Muscle layer of duodenum (tissue), 2 donors: ENCODE measurements around the gene ACSS3.
"Not testable (repeated sequence)": the region's sequence is repeated elsewhere in the genome, so short reads cannot be mapped to it uniquely, and the experiment has no call there.

ENCODE experiments used
- H3K27ac ChIP-seq: one replicate; pipeline ENCODE4 v1.7.0; 2013; ENCODE audit warnings: mild to moderate bottlenecking, low read length
- H3K27me3 ChIP-seq: one replicate; pipeline ENCODE4 v1.7.0; 2013; ENCODE audit warnings: low read depth, mild to moderate bottlenecking, control low read depth, low read length
- H3K36me3 ChIP-seq, 2 donors: one replicate each; pipeline ENCODE4 v1.7.0; 2013; ENCODE audit warnings: low read length in 2 of 2, control low read depth in 1 of 2, mild to moderate bottlenecking in 1 of 2; ENCODE audit not compliant: insufficient read depth in 2 of 2, control insufficient read depth in 1 of 2
- H3K4me1 ChIP-seq, 2 donors: one replicate each; pipeline ENCODE4 v1.7.0; 2013; ENCODE audit warnings: low read length in 2 of 2, mild to moderate bottlenecking in 2 of 2, control low read depth in 1 of 2, moderate library complexity in 1 of 2; ENCODE audit not compliant: insufficient read depth in 2 of 2, control insufficient read depth in 1 of 2
- H3K4me3 ChIP-seq, 2 donors: one replicate each; pipeline ENCODE4 v1.7.0; 2013; ENCODE audit warnings: low read length in 2 of 2, low read depth in 1 of 2, mild to moderate bottlenecking in 1 of 2
- H3K9me3 ChIP-seq, 2 donors: one replicate each; pipeline ENCODE4 v1.7.0; 2013; ENCODE audit warnings: low read length in 2 of 2, control low read depth in 1 of 2, mild to moderate bottlenecking in 1 of 2; ENCODE audit not compliant: control insufficient read depth in 1 of 2
- donor health status: healthy.

Gene ACSS3

DNA sequence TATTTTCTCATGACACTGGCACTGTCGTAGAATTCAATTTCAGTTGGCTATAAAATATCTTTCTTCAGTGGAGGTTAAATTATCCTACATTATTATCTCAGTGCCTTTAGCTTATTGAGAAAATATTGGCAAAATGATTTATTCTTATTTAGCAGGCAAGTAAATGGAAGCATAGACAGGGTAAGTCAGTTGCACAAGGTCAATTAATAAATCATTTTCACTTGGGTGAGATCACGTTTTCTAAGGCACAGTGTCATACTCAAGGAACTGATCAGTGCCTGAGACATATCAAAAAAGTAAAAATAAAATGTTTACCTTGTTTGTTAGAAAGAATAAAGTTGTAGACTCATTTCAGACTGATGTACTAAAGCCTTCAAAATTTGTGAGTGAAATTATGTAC lies 95.0 kb downstream of the ACSS3 start:
- H3K4me1 ChIP-seq, result no peaks in the 10 kb centered on the region
- no peaks in the 10 kb centered on the region for H3K27me3 ChIP-seq
- no peak overlapping the region for H3K4me3 ChIP-seq
- H3K9me3 ChIP-seq, result peaks cover 4 to 6% of the 10 kb centered on the region in 2 donors
- peaks cover 0 to 12% of the 10 kb centered on the region in 2 donors for H3K36me3 ChIP-seq
- no peak overlapping the region for H3K27ac ChIP-seq

DNA sequence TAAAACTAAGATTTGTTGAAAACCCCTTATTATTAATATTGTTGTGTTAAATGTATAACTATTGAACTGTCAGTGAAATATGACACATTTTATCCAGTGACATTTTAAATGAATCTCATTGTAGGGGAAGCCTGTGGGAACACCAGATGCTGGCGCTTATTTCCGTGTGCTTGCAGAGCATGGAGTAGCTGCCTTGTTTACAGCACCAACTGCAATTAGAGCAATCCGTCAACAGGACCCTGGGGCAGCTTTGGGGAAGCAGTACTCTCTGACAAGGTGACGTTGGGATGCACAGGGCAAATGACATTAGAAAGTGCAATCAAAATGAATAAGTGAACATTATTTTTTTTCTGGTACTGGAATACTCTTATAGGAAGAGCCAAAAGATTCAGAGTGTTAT lies 96.8 kb downstream of the ACSS3 start:
- Histone ChIP-seq H3K9me3 (peaks cover 5 to 6% of the 10 kb centered on the region in 2 donors), H3K36me3 (peaks cover 0 to 12% of the 10 kb centered on the region in 2 donors), H3K27ac (no peak overlapping the region), H3K4me3 (no peak overlapping the region), H3K4me1 (no peaks in the 10 kb centered on the region), H3K27me3 (no peaks in the 10 kb centered on the region)

DNA sequence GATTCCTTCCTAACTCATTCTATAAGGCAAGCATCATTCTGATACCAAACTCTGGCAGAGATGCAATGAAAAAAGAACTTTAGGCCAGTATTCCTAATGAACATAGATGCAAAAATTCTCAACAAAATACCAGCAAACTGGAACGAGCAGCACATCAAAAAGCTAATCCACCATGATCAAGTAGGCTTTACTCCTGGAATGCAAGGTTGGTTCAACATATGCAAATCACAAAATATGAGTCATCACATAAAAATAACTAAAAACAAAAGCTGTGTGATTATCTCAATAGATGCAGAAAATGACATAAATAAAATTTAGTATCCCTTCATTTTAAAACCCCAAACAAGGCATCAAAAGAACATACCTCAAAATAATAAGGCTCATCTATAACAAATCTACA lies 98.9 kb downstream of the ACSS3 start:
- H3K27me3 ChIP-seq, result no peaks in the 10 kb centered on the region
- peaks cover 6% of the 10 kb centered on the region in 2 donors for H3K9me3 ChIP-seq
- H3K27ac ChIP-seq, result no peak overlapping the region
- H3K4me3 ChIP-seq, result no peak overlapping the region
- H3K36me3 ChIP-seq, result peaks cover 0 to 12% of the 10 kb centered on the region in 2 donors
- H3K4me1 ChIP-seq, result no peaks in the 10 kb centered on the region

DNA sequence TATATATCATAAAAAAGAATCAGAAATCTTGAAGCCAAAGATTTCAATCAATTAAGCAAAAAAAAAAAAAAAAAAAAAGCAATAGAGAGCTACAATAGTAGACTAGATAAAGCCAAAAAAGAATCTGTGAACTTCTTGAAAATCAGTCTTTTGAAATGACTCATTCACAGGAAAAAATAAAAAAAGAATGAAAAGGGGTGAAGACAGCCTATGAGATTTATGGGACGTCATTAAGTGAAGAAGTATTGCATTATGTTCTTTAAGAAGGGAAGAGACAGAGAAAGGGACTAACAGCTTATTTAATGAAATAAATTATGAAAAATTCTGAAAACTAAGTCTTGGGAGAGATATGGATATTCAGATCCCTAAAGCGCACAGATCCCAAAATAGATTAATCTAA lies 103.8 kb downstream of the ACSS3 start:
- peaks cover 4 to 6% of the 10 kb centered on the region in 2 donors for H3K9me3 ChIP-seq
- H3K36me3 ChIP-seq, result peaks cover 0 to 3% of the 10 kb centered on the region in 2 donors
- H3K27ac ChIP-seq, result no peak overlapping the region
- no peaks in the 10 kb centered on the region for H3K4me1 ChIP-seq
- H3K27me3 ChIP-seq, result no peaks in the 10 kb centered on the region
- no peak overlapping the region for H3K4me3 ChIP-seq

DNA sequence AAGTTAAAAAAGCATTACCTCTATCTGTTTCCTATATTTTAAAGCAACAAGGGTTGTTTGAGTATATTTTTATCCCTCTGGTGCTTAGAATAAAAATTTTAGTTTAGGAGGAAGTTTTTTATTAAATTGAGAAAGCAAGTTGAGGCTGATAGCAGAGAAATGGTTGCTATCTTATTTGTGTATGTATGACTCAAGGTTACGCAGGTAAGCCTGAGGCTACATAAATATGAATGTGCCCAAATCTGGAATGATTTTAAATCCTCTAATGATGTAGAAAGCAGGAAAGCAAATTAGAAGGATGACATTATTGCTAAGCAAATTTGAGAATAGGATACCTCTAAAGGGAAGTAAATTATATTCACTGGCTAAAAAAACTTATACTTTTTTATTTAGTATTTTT lies 109.8 kb downstream of the ACSS3 start:
- Histone ChIP-seq H3K27ac (no peak overlapping the region), H3K36me3 (no peaks in the 10 kb centered on the region), H3K27me3 (no peaks in the 10 kb centered on the region), H3K9me3 (no peaks in the 10 kb centered on the region), H3K4me1 (no peaks in the 10 kb centered on the region), H3K4me3 (no peak overlapping the region)

DNA sequence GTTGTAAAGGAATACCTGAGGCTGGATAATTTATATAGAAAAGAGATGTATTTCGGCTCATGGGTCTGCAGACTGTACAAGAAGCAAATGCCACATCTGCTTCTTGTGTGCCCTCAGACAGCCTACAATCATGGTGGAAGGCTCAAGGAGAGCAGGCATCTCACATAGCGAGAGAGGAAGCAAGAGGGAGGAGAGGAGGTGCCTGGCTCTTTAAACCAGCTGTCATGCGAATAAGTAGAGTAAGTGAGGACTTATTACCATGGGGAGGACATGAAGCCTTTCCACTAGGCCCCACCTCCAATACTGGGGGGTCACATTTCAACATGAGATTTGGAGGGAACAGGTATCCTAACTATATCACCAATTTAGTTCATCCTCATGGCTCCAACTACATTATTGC lies 118.7 kb downstream of the ACSS3 start:
- Histone ChIP-seq H3K27ac (no peak overlapping the region), H3K4me1 (no peaks in the 10 kb centered on the region), H3K27me3 (no peaks in the 10 kb centered on the region), H3K4me3 (no peak overlapping the region), H3K9me3 (no peaks in the 10 kb centered on the region), H3K36me3 (no peaks in the 10 kb centered on the region)

DNA sequence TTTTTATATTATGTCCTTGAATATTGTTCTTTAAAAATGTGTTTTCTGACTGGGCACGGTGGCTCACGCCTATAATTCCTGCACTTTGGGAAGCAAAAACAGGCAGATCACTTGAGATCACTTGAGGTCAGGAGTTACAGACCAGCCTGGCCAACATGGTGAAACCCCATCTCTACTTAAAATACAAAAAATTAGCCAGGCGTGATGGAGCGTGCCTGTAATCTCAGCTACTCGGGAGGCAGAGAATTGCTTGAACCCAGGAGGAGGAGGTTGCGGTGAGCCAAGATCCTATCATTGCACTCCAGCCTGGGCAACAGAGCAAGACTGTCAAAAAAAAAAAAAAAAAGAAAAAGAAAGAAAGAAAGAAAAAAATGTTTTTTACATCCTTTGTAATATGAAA lies 122.7 kb downstream of the ACSS3 start:
- not testable (repeated sequence) for H3K27ac ChIP-seq, H3K9me3 ChIP-seq, H3K4me3 ChIP-seq

DNA sequence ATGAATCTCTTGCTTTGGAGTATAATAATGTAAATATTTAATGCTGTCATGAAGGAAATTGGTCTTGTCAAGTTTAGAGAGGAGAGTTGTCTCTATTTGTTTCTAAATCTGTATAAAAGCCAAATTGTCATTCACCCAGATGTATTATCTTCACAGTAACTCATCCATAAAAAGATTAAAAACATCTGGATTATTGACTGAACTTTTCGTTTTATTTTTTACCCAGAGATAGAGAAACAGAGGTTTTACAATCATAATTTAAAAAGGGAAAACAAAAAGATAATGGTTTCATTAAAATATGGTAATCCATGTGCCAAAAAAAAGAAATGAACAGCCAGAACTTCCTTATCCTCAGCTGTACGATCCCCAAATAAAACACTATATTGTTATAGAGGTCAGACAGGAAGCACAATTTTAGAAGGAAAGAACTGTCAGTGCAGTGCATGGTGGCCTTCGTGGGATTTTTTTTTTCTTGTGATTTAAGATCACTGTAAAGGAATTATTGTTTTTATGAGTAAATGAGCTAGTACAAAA lies 125.9 kb downstream of the ACSS3 start:
- H3K36me3 ChIP-seq, result no peaks in the 10 kb centered on the region
- H3K4me1 ChIP-seq, result no peaks in the 10 kb centered on the region
- H3K9me3 ChIP-seq, result no peaks in the 10 kb centered on the region
- no peaks in the 10 kb centered on the region for H3K27me3 ChIP-seq
- H3K4me3 ChIP-seq, result no peak overlapping the region
- no peak overlapping the region for H3K27ac ChIP-seq

More for the DNA sequence above, 122.7 kb downstream of the ACSS3 start:
- not testable (repeated sequence) for H3K36me3 ChIP-seq, H3K4me1 ChIP-seq, H3K27me3 ChIP-seq

DNA sequence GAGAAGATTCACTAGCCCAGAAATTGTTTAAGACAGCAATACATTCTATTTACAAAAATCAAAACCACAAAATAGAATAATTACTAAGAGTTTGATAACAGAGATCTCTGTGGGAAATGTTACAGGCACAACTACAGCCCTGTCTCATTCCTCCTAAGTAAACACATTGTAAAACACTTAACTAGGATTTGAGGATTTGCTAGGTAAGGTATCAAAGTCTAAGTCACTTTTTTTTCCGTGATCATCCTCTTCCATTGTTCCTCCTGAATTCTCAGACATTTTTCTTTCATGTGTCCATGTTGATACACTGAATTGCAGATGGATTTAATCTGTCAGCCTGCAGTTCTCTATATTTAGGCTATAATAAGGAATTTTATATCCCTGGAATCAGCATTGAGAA lies 127.5 kb downstream of the ACSS3 start:
- Histone ChIP-seq H3K4me3 (no peak overlapping the region), H3K27ac (no peak overlapping the region), H3K4me1 (no peaks in the 10 kb centered on the region), H3K36me3 (no peaks in the 10 kb centered on the region), H3K27me3 (no peaks in the 10 kb centered on the region), H3K9me3 (no peaks in the 10 kb centered on the region)

DNA sequence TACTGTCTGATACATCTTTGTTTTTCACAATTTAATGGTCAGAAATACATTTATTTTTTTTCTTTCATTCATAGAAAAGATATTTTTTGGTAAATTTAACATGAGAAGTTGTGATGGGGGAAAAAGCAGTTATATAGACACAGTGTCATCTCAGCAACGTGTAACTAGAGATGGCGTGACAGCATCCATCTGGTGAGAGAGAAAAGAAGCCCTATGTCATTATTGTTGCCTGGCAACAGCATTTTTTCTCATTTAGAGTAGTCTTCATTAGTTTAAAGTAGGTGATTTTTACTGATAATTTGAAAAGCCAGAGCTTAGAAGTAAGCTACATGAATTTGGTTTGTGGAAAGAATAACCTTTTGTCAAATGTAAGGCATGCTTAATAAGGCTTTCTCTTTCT lies 128.6 kb downstream of the ACSS3 start:
- Histone ChIP-seq H3K36me3 (no peaks in the 10 kb centered on the region), H3K9me3 (no peaks in the 10 kb centered on the region), H3K27ac (no peak overlapping the region), H3K4me1 (no peaks in the 10 kb centered on the region), H3K4me3 (no peak overlapping the region), H3K27me3 (no peaks in the 10 kb centered on the region)

DNA sequence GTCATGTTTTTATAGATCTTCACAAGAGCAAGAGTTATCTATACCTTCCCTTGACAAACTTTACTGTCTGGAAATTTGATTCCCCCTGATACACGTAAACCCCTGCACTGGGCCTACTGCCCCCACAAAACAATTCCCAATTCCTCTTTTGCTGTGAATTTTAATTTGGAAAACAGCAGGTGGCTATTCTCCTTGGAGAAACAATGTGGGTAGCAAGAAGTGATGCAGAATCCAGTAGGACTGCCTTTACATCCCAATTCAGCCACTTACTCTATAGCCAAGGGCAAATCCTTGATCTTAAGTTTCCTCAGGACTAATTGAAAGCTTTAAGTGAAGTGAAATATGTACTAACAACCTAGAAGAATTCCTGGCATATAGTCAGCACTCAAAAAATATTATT lies 129.3 kb downstream of the ACSS3 start:
- H3K36me3 ChIP-seq, result no peaks in the 10 kb centered on the region
- H3K27me3 ChIP-seq, result no peaks in the 10 kb centered on the region
- no peak overlapping the region for H3K27ac ChIP-seq
- H3K4me3 ChIP-seq, result no peak overlapping the region
- no peaks in the 10 kb centered on the region for H3K4me1 ChIP-seq
- H3K9me3 ChIP-seq, result no peaks in the 10 kb centered on the region

DNA sequence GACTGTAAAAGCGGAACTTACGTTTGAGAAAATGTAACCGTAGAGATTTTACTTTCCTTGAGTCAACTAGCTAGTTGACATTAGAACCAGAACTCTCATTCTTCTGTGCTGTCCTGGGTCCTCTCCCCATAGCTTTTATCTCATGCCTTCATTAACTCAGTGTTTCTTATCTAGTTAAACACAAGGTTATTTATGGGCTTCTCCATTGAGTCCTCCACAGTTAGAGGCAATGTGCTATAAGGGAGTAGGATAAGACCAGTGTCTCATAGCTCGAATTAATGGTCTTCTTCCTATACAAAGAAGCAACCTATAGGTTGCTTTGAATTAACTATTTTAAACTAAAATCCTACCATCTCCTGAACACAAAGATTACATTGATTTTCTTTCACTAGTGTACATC lies 129.8 kb downstream of the ACSS3 start:
- H3K36me3 ChIP-seq, result no peaks in the 10 kb centered on the region
- H3K27ac ChIP-seq, result no peak overlapping the region
- no peaks in the 10 kb centered on the region for H3K9me3 ChIP-seq
- H3K4me3 ChIP-seq, result no peak overlapping the region
- H3K27me3 ChIP-seq, result no peaks in the 10 kb centered on the region
- no peaks in the 10 kb centered on the region for H3K4me1 ChIP-seq
